Keratinocyte (primary cell): ENCODE data around the gene HORMAD2.

ENCODE experiments used
- EZH2 ChIP-seq: IDR thresholded peaks from one replicate; pipeline ENCODE4 v1.6.1; 2012; ENCODE audit warnings: inconsistent platforms, mild to moderate bottlenecking, low read length, moderate library complexity
- TF ChIP-seq, protein P1 (sequence below), 3 experiments: IDR thresholded peaks in 1 of 3; conservative IDR thresholded peaks in 1 of 3; optimal IDR thresholded peaks in 1 of 3; 2 replicates in 2 of 3; 3 replicates in 1 of 3; pipeline versions ENCODE3 to v1.5.1; 2011; ENCODE audit warnings: low read length in 3 of 3, mild to moderate bottlenecking in 3 of 3, moderate library complexity in 2 of 3, control low read depth in 1 of 3, inconsistent platforms in 1 of 3; ENCODE audit not compliant: insufficient read depth in 2 of 3; ENCODE audit errors: extremely low read depth in 1 of 3

DNA sequence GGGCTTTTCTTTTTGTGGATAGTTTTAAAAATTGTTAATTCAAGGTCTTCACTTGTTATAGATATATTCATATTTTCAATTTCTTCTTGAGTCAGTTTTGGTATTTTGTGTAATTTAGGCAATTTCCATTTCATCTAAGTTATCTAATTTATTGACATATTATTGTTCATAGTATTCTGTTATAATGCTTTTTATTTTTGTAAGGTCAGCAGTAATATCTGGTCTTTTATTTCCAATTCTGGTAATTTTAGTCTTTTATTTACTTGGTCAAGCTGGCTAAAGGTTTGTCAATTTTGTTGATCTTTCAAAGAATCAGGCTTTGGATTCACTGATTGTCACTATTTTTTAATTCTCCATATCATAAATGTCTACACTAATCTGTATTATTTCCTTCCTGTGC lies 60.1 kb downstream of the HORMAD2 start:
- TF ChIP-seq, protein P1, sequence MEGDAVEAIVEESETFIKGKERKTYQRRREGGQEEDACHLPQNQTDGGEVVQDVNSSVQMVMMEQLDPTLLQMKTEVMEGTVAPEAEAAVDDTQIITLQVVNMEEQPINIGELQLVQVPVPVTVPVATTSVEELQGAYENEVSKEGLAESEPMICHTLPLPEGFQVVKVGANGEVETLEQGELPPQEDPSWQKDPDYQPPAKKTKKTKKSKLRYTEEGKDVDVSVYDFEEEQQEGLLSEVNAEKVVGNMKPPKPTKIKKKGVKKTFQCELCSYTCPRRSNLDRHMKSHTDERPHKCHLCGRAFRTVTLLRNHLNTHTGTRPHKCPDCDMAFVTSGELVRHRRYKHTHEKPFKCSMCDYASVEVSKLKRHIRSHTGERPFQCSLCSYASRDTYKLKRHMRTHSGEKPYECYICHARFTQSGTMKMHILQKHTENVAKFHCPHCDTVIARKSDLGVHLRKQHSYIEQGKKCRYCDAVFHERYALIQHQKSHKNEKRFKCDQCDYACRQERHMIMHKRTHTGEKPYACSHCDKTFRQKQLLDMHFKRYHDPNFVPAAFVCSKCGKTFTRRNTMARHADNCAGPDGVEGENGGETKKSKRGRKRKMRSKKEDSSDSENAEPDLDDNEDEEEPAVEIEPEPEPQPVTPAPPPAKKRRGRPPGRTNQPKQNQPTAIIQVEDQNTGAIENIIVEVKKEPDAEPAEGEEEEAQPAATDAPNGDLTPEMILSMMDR (optimal IDR thresholded peaks at IDR 0.05 in 1 of 3, IDR thresholded peaks at IDR 0.05 in 1 of 3, conservative IDR thresholded peaks at IDR 0.05 in 1 of 3; ENCODE audit: extremely low read depth in 1 of 3, insufficient read depth in 2 of 3, low read length in 3 of 3) = no peak
- TF ChIP-seq EZH2 = no peak
